Occipital lobe (tissue), 2 donors: Measurements from ENCODE around the gene GABBR1. TPM values are rescaled to one million over a fixed set of nuclear protein-coding genes. Genes with fewer than 3 reads are reported as not detected.

Experiments
- DNase-seq: peaks from one replicate; lab custom pipeline; 2025; lab: John Stamatoyannopoulos, UW
- total RNA-seq: library from RNA; depleted of rRNA; stranded (reverse); fragments of >200 nt; gene quantifications from one replicate; pipeline ENCODE4 v1.2.3, GENCODE V29; 2014

GABBR1 gene
- total RNA-seq, 1 donor from 2014 or later: 91.1 TPM

DNA sequence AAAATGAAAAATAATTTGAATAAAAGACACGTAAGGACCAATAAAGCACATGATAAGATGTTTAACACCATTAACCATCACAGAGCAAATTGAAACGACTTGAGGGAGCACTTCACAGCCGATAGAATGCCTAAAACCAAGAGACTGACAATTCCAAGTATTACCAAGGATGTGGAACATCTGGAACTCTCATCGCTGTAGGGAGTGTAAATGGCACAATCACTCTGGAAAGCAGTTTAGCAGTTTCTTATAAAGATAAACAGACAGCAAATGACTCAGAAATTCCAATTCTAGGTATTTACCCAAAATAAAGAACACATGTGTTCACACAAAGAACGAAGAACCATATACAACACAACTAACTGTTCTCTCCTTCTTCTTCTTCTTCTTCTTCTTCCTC lies 65.0 kb downstream of the GABBR1 start:
- DNase-seq: no peak

GRCh38 chr6:29567541-29567940 lies 65.4 kb downstream of the GABBR1 start:
- DNase-seq: no peak

DNA sequence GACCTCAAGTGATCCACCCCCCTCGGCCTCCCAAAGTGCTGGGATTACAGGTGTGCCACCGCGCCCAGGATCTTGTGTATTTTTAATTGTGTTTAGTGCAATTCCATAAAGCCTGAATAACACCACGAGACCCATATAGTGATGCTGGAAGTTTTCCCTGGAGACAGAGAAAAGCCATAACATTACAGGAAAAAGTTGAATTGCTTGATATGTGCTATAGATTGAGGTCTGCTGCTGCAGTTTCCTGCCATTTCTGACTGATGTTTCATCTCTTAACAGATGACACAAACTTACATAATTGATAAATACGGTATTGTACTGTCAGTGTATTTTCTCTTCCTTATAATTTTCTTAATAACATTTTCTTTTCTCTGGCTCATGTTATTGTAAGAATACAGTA lies 66.1 kb downstream of the GABBR1 start:
- DNase-seq: no peak

DNA sequence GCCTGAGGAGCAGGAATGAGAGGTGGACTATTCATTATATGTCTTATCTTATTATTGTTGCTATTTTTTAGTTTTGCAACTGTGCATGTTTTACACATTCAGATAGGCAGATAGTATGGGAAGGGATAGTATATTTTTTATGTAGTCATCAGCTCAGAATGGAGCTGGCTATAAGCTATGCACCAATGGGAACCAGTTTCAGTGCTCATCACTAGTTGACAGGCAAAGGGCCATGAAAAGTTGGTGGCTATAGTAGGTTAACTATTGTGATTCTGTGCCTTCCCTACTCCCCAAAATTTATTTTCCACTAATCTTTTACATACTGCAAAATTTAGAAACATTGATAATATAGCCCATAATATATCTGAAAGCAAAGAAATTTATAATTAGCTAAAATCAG lies 68.1 kb downstream of the GABBR1 start:
- no peak for DNase-seq

- no peak for DNase-seq
Measured at GRCh38 chr6:29563435-29563965, 69.5 kb downstream of the GABBR1 start.

GRCh38 chr6:29561606-29562181 lies 71.3 kb downstream of the GABBR1 start:
- DNase-seq: no peak

- no peak for DNase-seq
Measured at GRCh38 chr6:29561091-29561490, 71.9 kb downstream of the GABBR1 start.

- no peak for DNase-seq
Measured at GRCh38 chr6:29559524-29560287, 73.3 kb downstream of the GABBR1 start, which contains the start of gene UBD. Gene UBD (minus strand): TSS chr6:29559732. CDS start chr6:29559701, 31 bp downstream.

- no peak for DNase-seq
Measured at GRCh38 chr6:29558439-29559079, 74.4 kb downstream of the GABBR1 start.

DNA sequence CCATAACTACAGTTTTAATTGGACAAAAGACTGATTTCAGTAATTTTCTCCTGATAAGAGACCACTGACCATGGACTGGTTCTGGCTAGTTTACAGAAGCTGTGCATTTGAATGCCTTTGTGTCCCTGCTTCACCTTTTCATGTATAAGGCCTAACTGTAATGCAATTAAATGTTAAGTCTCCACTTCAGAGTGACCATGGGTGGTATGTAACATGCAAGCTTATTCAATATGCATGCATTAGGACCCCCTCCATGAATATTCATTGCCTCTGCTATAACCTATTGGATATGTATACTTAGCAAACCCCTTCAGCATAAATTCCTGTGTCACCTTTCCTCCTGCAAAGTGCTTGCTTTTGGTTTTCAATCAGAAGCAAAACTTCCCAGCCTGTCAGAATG lies 75.7 kb downstream of the GABBR1 start:
- no peak for DNase-seq

DNA sequence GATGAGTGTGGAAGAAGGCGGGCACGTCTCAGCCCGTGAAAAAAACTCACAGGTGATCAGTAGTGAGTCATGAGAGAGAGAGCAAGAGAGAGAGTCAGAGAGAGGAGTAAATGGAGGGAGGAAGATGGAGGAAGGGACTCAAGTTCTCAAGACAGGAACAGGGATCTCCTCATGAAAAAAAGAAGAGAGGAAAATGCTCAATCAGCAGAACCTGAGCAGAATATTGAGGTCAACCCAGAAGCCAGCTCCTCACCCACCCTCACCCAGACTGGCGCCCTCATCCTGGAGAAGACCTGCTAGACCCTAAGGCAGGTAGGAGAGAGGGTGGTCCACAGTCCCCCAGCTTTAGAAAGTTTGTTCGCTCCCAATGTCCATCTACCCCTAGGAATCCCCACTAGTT lies 78.2 kb downstream of the GABBR1 start:
- no peak for DNase-seq

DNA sequence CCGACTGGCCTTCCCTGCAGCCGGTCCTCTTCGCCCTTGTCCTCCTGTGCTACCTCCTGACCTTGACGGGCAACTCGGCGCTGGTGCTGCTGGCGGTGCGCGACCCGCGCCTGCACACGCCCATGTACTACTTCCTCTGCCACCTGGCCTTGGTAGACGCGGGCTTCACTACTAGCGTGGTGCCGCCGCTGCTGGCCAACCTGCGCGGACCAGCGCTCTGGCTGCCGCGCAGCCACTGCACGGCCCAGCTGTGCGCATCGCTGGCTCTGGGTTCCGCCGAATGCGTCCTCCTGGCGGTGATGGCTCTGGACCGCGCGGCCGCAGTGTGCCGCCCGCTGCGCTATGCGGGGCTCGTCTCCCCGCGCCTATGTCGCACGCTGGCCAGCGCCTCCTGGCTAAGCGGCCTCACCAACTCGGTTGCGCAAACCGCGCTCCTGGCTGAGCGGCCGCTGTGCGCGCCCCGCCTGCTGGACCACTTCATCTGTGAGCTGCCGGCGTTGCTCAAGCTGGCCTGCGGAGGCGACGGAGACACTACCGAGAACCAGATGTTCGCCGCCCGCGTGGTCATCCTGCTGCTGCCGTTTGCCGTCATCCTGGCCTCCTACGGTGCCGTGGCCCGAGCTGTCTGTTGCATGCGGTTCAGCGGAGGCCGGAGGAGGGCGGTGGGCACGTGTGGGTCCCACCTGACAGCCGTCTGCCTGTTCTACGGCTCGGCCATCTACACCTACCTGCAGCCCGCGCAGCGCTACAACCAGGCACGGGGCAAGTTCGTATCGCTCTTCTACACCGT lies 79.5 kb downstream of the GABBR1 start:
- peak; percentile 54 for DNase-seq

- DNase-seq: no peak
Measured at GRCh38 chr6:29552512-29553051, 80.4 kb downstream of the GABBR1 start.

DNA sequence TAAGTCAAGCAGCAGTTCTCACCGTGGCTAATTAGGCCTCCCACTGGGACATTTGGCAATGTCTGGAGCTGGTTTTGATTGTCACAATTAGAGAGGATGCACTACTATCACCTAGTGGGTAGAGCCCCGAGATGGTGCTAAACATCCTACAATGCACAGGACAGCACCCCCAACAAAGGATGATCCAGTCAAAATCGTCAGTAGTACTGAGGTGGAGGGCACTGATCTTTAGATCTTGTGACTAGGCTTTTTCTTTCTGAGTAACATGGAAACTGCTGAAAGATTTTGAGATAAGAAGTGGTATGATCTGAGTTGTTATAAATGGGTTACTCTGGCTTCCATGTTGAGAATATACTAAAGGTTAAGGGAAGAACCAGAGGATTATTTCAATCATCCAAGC lies 85.4 kb downstream of the GABBR1 start:
- DNase-seq: no peak

DNA sequence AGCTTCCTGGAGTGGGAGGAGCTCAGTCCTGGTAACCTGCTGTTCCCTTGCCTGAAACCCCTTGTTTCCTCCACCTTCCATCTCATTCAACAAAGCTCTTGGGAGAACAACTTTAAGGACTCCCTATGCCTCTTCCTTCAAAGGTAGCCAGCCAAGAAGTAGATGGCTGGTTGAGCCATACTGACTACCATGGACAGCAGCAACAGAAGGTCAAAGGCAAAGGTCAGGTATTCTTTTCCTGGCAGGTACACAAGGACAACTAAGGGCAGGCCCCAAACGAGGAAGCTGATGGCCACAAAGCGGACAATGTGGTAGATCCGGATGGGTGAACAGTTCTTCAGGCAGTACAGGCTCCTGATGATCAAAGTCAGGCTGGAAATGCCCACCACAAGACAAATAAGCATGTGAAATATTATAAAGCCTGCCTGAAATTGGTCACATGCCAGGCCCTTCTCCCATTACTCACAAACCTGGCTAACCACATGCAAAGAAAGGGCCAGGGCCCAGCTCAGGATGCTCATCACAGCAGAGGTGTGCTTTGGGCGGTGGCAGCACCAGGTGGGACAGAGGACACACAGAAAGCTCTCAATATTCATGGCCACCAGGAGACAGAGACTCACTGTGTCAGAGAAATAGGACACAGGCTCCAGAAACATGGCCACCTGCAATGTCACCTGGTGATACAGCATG lies 95.1 kb downstream of the GABBR1 start:
- DNase-seq: no peak

DNA sequence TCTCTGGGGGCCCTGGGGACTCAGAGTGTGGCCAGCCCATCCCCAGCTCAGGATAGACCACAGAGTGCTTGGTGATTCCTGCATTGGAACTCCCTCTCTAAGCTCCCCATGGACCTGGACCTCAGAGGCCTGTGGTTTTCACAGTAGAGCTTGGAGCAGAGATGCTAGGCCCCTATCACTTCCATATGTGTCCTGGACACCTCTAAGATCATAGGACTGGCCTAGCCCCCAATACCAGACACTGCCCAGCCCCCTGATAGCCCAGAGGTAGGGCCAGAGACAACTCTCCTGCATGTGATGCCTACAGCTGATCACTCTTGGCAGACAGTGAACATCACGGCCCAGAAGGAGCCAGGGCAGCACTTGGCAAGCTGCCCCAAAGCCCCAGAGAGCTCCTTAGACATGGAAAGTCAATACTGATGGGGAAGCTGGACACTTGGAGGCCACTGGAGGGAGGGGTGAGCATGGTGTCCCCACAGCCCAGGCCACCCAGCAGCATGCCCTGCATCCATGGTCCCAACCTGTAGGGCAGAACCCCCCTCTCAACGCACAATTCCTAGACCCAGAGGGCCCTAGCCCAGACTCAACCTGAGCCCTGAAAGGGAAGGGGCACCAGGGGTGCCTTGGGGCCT lies 100.5 kb downstream of the GABBR1 start:
- no peak for DNase-seq

DNA sequence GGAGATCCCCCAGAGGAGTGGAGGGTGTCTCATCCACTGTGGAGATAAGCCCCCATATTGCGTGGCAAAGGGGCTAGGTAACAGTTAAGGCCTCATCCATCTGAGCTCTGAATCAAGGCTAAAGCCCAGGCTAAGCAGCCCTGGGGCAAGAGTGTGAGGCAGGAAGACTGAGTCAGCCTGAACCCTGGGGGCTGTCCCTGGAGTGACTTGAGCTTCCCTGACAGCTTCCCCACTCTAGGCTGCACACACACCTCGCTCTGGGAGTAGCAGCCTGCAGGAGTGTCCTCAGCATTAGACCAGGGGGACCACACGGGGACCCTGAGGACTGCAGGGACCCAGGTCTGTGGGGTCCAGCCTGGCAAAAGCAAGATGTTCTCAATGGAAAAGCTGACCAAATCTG lies 101.3 kb downstream of the GABBR1 start:
- DNase-seq: no peak

- no peak for DNase-seq
Measured at GRCh38 chr6:29530671-29531310, 102.2 kb downstream of the GABBR1 start.

DNA sequence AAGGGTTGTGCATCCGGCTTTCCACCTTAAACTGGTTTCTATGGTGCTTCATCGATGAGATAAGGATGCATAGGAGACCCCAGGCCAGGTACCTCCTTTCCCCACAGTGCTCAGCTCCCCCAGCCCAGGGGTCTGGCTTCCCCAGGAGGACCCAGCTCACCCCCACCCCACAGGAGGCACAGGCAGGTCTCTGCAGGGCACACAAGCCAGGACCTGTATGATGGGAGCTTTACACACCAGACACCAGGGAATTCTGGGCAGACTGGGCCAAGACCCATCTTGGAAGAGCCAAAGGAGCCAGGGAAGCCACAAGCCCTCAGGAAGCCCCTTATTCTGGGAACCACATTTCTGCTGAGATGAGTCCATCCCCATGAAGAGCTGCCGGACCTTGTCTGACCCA lies 103.0 kb downstream of the GABBR1 start:
- DNase-seq: no peak
